Stimulated activated CD4-positive, alpha-beta T cell treated with anti-CD3 and anti-CD28 coated beads, Interleukin-1b, Interleukin-23, amount 100 ng/mL, for 4 hours (primary cell): ENCODE results near the gene JDP2.
A peak's percentile ranks its signal among the peaks of the same experiment; 100 is the strongest.

Experiments
- DNase-seq, 2 donors: peaks; one replicate each; pipeline ENCODE4 v3.0.0-alpha.2; 2020; ENCODE audit warnings: low read depth in 2 of 2

JDP2 gene

DNA sequence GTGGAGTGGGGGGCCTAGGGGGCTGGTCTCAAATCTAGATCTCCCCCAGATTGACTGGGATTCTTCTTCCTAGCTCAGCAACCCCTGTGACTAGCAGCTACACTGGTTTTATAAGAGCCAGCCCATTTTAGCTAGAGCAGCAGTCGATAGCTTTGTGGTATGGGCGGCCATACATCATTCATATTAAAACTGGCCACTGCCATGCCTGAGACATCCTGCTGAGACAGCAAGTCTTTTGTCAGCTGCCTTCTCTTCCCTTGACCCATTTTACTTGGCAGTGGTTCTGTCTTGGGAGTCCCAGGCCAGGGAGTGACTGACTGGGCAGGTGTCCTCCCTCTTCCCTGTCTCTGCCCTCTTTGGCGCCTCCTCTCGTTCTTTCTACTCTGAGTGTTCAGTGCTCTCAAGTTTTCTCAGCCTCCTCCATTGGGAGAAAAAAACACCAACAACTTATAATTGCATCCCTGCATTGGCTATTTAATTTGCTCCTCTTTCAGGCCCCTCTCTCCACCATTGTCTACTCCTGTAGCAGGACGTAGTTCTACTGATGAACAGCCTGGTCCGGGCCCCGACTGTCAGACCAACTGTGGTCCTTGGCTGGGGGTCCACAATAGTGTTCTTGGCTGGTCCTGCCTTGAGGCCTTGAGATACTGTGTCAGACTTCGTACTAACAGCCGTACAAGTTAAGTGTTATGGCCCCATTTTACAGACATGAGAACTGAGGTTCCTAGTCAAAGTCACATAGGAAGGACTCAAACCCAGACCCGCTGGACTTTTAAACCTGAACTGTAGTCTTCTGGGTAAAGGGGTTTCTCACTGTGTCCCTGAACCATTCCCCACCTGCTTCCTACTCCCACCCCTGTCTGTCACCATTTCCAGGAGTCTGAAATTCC, 18.3 kb upstream of the JDP2 start:
- no peak for DNase-seq

GRCh38 chr14:75411214-75411540, 16.6 kb upstream of the JDP2 start:
- DNase-seq, result no peak

DNA sequence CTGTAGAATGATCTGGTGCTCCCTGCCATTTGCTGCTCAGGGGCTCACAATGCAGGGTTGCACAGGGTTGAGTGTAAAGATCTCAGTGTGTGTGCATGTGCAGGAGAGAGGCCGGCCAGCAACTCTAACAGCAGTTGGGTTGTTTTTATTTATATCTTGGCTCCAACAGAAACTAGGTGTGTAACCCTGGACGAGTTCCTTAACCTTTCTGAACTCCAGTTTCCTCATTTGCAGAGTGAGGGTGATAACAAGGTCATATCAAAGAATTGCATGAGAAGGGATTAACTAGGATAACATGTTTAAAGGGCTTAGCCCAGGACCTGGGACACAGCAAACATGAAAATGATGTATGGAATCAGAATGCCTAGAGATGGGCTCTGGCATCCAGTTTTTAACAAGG, 14.8 kb upstream of the JDP2 start:
- no peak for DNase-seq

DNA sequence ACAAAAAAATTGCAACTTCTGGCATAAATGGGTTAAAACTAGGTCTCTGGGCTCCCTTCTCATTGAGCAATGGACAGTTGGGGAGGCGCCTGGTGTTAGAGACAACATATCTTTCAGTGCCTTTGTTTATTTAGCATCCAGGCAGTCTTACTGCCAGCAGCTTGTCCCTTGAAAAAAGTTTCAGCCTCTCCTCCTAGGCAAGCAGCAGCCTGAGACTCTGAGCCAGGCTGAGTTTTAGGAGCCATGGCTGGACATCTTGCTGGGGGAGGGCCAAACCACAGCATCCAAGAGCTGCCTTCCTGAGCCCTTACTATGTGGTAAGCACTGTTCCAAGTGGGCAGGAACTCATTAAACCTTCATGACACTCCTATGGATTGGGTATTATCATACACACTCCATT, 10.1 kb upstream of the JDP2 start:
- DNase-seq, result no peak

DNA sequence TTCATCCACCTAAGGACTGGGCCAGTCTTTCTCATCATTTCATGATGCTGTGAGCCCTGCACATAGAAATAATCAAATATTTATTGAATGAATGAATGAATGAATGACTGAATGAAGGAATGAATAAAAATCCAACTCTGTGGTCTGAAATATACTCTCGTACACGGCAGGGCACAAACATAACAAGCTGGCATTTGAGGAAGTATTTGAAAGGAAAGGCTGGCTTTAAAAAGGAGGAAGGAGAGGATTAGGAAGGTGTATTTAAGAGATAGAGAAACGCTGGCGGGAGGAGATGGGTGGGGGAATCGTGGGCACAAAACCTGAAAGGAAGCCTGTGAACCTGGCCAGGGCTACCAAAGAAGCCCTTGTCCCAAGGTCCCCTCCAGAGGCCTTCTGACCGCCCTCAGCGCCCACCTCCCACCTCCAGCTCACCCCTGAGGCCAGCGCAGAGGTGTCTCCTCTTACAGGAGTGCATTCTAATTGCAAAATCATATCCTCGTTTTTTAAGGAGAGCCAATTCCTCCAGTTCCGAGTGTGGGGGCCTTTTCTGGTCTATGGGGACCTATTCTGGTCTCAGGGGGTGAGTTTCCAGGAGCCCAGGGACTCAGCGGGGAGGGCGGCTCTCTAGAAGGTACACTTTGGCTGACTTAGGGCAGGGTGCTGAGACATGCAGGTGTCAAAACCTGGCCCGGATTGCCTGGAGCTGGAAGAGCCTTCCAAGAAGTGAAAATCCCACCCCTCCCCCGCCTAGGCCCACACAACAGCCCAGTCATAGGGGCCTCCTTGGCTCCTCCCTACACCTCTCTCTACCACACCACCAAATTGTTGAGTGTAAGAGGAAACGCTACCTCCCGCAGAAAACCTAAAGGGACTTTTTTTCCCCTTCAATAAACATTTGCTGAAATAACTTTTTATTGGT, 8.7 kb upstream of the JDP2 start:
- DNase-seq, result peak in 1 of 2 donors; percentile 47

- no peak for DNase-seq
These were observed 5.7 kb upstream of the JDP2 start for GRCh38 chr14:75422169-75422568.

DNA sequence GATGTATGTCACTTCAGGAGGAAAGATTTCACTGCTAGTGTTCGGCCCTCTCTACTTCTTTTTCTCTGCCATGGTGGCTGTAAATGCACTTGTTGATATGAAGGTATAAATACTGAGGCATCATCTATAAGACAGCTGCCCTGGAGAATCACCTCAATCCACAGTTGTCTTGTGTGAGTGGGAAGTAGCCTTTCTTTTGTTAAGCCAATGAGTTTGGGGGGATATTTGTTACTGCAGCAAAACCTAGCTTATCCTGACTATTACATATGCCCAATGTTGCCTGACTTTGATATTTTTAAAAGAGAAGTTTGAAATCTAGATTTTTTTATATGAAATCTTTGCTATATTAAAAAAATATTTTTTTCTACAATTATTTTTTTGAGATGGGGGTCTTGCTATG, 3.3 kb upstream of the JDP2 start:
- no peak for DNase-seq

- DNase-seq, result no peak
These were observed 2.4 kb upstream of the JDP2 start for GRCh38 chr14:75425446-75425845.

DNA sequence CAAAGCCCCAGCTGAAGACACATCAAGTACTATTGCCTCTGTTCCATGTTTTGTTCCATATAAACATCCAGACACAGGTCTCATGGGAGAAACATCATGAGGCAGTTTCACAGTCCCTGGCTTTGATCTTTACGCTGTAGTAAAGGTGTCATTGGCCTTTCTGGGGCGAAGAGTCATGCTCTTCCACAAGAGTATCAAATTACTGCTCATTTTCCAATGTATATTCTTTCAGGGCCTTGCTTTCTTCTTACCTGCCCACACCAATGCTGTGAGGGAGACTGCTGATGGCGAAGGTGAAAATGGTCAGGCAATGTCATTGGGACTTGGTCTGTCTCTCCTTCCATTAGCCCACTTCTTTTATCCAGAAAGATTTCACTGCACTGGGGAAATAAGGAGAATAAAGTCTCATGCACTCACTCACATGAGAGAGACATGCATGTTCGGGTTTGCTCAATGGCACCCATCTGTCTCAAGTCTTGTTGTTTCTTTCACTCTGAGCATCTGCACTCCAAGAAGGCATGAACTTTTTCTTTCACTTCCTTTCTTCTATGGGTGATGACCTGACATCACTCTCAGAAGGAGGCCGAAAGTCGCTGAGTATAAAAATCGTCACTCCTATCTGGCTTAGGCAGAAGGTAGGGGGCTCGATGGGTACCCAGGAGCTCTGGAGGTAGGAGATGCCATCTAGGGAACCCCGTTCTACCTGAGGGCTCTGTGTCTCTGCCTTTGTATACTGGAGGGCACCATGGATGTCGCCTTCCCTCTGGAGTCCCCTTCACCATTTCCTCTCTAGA, 1.3 kb upstream of the JDP2 start:
- no peak for DNase-seq

DNA sequence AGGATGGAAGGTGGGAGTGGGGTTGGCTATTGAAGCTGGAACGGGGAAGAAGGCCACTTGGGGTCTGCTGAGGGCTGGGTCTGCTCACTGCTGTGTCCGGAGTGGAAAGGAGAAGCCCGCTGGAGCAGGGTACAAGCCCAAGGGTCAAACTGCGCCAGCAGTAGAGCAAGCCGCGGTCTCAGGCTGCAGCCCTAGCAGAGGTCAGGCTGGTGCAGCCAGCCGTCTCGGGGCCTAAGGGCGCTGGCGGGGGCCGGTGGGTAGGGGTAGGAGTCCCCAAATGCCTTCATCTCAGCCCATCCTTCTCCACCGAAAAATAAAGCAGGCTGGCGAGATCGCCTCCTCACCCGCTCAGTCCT, 718 bp upstream of the JDP2 start:
- DNase-seq, result no peak

GRCh38 chr14:75428230-75429104, 645 bp downstream of the JDP2 start:
- no peak for DNase-seq

GRCh38 chr14:75429562-75429961, 1.7 kb downstream of the JDP2 start:
- no peak for DNase-seq

- no peak for DNase-seq
These were observed 2.3 kb downstream of the JDP2 start for GRCh38 chr14:75430116-75430515.

GRCh38 chr14:75430526-75430925, 2.7 kb downstream of the JDP2 start:
- no peak for DNase-seq

DNA sequence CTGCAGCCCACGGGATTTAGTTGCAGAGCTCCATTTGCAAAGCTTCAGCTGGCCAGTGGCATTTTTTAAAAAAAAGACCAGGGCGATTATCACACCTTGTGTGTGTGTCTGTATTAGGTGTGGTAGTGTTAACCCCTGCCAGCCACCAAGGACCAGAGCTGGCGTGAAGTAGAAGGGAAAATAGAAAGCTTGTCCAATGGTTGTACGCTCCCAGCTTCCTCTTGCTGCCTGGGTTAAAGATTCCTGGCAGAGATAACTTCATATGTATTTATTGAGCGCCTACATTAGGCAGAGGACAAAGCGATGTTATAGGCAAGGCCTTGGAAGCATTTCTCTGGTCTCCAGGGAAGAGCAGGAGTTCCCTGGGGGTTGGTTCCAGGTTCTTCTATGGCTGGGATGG, 3.2 kb downstream of the JDP2 start:
- no peak for DNase-seq

DNA sequence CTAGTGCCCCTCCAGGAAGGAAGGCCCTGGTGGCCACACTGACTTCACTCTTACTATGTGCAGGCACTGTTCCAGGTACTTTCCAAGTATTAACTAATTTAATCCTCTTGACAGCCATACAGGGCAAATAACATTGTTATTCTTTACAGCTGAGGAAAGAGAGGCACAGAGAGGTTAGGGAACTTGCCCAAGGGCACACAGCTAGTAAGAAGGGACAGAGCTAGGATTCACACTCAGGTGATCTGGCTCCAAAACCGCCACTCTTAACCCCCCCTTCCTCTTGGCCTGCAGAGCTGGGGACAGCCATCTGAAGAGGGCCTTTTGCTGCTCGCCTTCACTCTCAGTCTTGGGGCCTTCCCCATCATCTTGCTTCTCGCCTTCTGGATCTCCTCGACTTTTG, 4.0 kb downstream of the JDP2 start:
- DNase-seq, result no peak

- no peak for DNase-seq
These were observed 4.6 kb downstream of the JDP2 start for GRCh38 chr14:75432411-75432810.

DNA sequence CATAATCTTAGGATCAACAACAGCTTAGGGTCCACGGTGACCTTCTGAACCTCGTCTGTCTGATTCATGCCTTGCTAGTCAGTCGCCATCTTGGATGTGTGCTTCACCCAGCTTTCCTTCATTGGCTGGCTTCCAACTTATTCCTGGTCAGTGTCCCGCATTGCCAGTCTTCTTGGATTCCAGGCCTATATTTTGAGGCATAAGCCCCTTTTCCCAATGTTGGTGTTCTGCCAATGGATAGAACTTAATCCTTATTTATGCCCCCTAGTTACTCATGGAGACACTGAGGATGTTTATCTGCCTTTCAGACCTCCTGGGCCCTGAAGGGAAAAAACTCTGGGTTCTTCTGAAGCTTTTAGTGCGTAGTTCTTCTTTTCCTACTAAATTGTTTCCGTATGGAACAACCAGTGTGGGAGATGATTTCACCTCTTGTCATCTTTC, 5.8 kb downstream of the JDP2 start:
- no peak for DNase-seq

DNA sequence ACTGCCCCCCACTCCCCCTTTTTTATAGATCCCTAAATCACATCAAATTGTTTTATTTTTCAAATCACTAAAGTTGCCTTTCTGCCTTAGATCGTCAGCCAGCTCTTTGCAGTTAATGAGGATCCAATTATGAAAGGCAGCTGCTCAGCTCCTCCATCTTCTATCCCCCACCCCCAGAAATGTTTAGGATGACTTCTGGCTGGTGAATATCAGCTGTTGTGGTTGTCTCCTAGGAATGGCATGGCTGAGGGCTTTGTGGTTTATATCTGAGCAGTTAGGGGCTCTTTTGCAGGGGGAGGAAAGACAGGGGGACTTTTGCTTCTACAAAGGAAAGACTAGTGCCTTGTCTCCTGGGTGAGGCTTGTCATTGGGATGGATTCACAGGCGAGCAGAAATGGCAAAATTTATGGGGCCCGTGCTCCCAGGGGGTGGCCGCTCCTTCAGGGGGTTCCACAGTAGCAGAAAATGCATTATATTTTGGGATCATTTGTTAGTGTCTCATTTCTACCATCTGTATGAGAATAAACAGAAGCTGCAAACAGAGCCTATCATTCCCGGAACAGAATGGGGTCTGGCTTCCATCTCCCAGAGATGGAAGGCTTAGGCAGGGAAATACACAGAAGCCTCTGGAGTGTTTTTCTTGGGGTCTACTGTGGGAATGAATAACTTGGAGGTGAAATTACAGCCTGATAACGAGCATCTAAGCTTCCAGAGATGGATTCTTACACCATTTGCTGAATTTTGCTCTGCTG, 6.5 kb downstream of the JDP2 start:
- DNase-seq, result no peak

- no peak for DNase-seq
These were observed 7.0 kb downstream of the JDP2 start for GRCh38 chr14:75434890-75435248.

DNA sequence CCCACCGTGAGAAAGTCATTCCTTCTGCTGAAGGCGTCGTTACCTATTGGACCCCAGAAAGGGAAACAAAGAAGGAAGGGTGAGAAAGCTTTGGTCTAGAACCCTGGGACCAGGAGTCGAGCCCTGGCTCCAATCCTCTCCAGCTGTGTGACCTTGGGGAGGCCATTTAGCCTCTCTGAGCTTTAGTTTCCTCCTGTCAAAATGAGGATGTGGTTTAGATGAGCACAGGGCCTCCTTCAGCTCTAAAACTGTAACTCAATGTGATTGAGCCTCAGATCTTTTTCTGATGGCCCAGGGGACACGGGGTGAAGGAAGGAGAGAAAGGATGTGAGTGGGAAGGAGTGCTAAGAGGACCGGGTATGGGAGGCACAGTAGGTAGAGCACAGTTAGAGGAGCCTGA, 7.7 kb downstream of the JDP2 start:
- no peak for DNase-seq
